Measurements from ENCODE around the gene PLA2G4E. TPM values are rescaled to one million over a fixed set of nuclear protein-coding genes. Genes with fewer than 3 reads are reported as not detected.

Gene PLA2G4E
- total and polyA plus RNA-seq, 11 donors: 0.01 to 1.1 (median 0.05) TPM; not detected in 6

DNA sequence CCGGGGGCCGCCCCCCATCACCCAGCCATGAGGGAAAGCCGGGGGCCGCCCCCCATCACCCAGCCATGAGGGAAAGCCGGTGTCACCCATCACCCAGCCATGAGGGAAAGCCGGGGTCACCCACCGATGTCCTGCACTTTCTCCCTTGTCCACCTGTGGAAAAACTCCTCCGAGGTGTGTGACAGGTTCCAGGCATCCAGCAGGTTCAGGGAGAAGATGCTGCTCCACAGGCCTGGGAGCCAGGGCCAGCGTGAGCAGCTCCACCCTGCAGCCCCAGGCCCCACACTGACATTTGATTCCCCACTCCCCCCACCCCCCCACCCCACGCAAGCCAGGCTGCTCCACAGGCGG lies 32.9 kb downstream of the PLA2G4E start:
- ATAC-seq (no peak), DNase-seq (no peak)
- no peak for TF ChIP-seq POLR2A (IDR thresholded peaks at IDR 0.05)
- no peak for TF ChIP-seq CTCF (IDR thresholded peaks at IDR 0.05)
- Histone ChIP-seq H3K27ac (no peak overlapping the region), H3K4me3 (no peak overlapping the region), H3K9me3 (no peaks in the 10 kb centered on the region), H3K4me1 (no peaks in the 10 kb centered on the region), H3K27me3 (no peaks in the 10 kb centered on the region), H3K36me3 (no peaks in the 10 kb centered on the region)
- 91 to 96% (median 92%) methylated on average over 8 to 11 of the region's 11 CpGs for WGBS, 4 donors
- intact Hi-C loops (cut with DNase I): loop anchor here in 6 of 10 donors (2.0 to 10.0 kb wide), 4 partner anchors 69 to 149 kb away; no protein-coding TSS in a partner anchor

GRCh38 chr15:41987246-41987924 lies 33.5 kb downstream of the PLA2G4E start:
- intact Hi-C loops (cut with DNase I): loop anchor here in 4 of 10 donors (5.0 to 10.0 kb wide), 2 partner anchors 147 to 150 kb away; no protein-coding TSS in a partner anchor
- no peaks in the 10 kb centered on the region for H3K27me3 ChIP-seq
- ATAC-seq: no peak
- peaks cover 0 to 3% (median 0%) of the 10 kb centered on the region in 12 donors for H3K4me1 ChIP-seq
- no peak overlapping the region for H3K27ac ChIP-seq
- TF ChIP-seq POLR2A (IDR thresholded peaks at IDR 0.05) (no peak), CTCF (IDR thresholded peaks at IDR 0.05) (no peak)
- WGBS, 4 donors: 79 to 90% (median 86%) methylated on average over 12 to 17 of the region's 17 CpGs
- no peaks in the 10 kb centered on the region for H3K9me3 ChIP-seq
- no peaks in the 10 kb centered on the region for H3K36me3 ChIP-seq
- DNase-seq: no peak
- no peak overlapping the region for H3K4me3 ChIP-seq

DNA sequence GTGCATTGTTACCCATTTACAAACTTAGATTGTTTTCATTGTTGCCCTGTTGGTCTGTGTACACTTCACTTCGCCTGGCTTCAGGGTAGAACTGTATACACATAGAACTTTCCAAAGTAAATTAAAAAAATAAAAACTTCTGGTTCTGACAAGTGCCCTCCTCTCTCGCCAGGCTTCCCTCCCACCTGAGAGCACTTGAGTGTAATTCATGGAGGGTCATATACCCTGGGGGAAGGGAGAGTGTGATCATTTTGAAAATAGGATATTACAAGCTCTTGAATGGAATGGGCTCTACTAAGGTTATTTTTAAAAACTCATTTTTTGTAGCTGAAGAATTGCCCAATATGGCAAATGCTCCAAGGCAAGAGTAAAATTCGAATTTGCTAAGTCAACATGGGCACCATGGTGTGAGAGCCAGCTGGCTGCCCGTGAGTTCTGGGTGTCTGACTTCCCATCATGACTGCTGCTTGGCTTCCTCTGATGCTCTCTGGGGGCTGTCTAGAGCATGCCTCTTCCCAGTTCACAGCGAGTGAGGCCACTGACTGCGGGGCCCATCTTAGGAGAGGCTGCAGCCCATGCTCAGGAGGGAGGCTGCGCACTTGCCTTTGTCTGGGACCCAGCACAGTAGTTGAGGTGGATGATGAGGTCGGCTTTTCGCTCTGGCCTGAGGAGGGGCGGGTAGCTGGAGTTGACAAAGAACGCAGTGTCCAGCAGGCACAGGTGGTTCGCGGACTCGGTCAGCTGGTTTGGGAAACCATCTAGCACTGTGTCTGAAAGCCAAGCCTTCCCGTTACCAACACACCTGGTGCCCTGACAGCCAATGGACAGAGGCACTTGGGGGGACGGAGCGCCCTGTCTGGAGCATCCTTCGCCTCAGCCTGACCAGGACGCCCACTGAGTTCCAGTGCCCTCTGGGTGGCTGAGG lies 35.3 kb downstream of the PLA2G4E start:
- TF ChIP-seq CTCF (IDR thresholded peaks at IDR 0.05) (no peak), POLR2A (IDR thresholded peaks at IDR 0.05) (no peak)
- no peaks in the 10 kb centered on the region for H3K27me3 ChIP-seq
- peaks cover 0 to 21% (median 4%) of the 10 kb centered on the region in 12 donors for H3K4me1 ChIP-seq
- intact Hi-C loops (cut with DNase I): loop anchor here in 4 of 10 donors (5.0 to 10.0 kb wide), 2 partner anchors 149 to 152 kb away; no protein-coding TSS in a partner anchor
- H3K27ac ChIP-seq: no peak overlapping the region
- WGBS, 4 donors: 93 to 94% (median 94%) methylated on average over 18 to 19 of the region's 19 CpGs
- DNase-seq (no peak), ATAC-seq (no peak)
- H3K9me3 ChIP-seq: no peaks in the 10 kb centered on the region
- H3K4me3 ChIP-seq: no peak overlapping the region
- H3K36me3 ChIP-seq: no peaks in the 10 kb centered on the region

- Histone ChIP-seq H3K9me3 (no peaks in the 10 kb centered on the region), H3K4me3 (no peak overlapping the region), H3K4me1 (peaks cover 0 to 30% (median 9%) of the 10 kb centered on the region in 12 donors), H3K27ac (no peak overlapping the region), H3K27me3 (no peaks in the 10 kb centered on the region), H3K36me3 (no peaks in the 10 kb centered on the region)
- WGBS, 4 donors: 91 to 97% (median 93%) methylated on average over 5 of the region's 5 CpGs
- intact Hi-C loops (cut with DNase I): loop anchor here in 5 of 10 donors (5.0 to 10.0 kb wide), 3 partner anchors 148 to 153 kb away; no protein-coding TSS in a partner anchor
- ATAC-seq (no peak), DNase-seq (no peak)
- TF ChIP-seq CTCF (IDR thresholded peaks at IDR 0.05): no peak
- no peak for TF ChIP-seq POLR2A (IDR thresholded peaks at IDR 0.05)
These were observed 36.2 kb downstream of the PLA2G4E start for GRCh38 chr15:41984622-41985021.

All from heart left ventricle (tissue), 16 donors.